K562 (cell line): ENCODE data around the gene PTCH2. TPM values are rescaled to one million over a fixed set of nuclear protein-coding genes. Genes with fewer than 3 reads are reported as not detected.
A peak's percentile ranks its signal among the peaks of the same experiment; 100 is the strongest.

Experiments
- CREB3L1 ChIP-seq: fragments of 450-650 bp; IDR thresholded peaks from 2 replicates; pipeline ENCODE4 v1.6.1; 2014; ENCODE audit warnings: low read depth, mild to moderate bottlenecking, moderate library complexity, borderline replicate concordance
- CREM ChIP-seq: IDR thresholded peaks from 2 replicates; pipeline ENCODE4 v1.6.1; 2014; ENCODE audit warnings: antibody characterized with exemption, low read depth
- MYNN ChIP-seq, 2 experiments: sonication (generic); formaldehyde crosslinking in 1 of 2; IDR thresholded peaks; 2 replicates each; pipeline versions ENCODE4 v1.5.0 to v1.6.1; 2016 to 2020; ENCODE audit warnings: antibody characterized with exemption in 1 of 2, missing genetic modification reagents in 1 of 2
- ZNF512 ChIP-seq: IDR thresholded peaks from 2 replicates; pipeline ENCODE4 v1.6.1; 2016; ENCODE audit warnings: missing genetic modification characterization, missing compliant biosample characterization
- polyA plus RNA-seq, 8 experiments: library from polyadenylated mRNA; depleted of rRNA in 4 of 8; stranded (reverse) in 5 of 8; unstranded in 3 of 8; fragments of >200 nt; fragmentation: Nextera tagmentation in 2 of 8; fragmentation: Illumina TruSeq in 1 of 8; extraction: Ambion mirVana in 2 of 8; extraction: Trizol in 1 of 8; gene quantifications; 2 replicates each; pipeline versions ENCODE4 v1.2.1 to v1.2.3, GENCODE V29; 2011 to 2014; ENCODE audit warnings: inconsistent platforms in 1 of 8, missing spikeins in 1 of 8
- total RNA-seq, 7 experiments: library from RNA; depleted of rRNA in 6 of 7; stranded (reverse); fragments of >200 nt in 6 of 7; fragmentation: Illumina TruSeq in 2 of 7; extraction: Trizol in 2 of 7; gene quantifications; 2 replicates each; pipeline versions ENCODE4 v1.2.1 to v1.2.3, GENCODE V29; 2011 to 2021; ENCODE audit warnings: low replicate concordance in 1 of 7

PTCH2 gene
- total and polyA plus RNA-seq, 9 of the 15 experiments (the other 6 are each of a cell fraction or from before 2014, with no cell fraction given), result 0.15 to 27.3 (median 0.48) TPM; not detected in 1

- no peak for TF ChIP-seq CREB3L1
- 0 out of 2 replicates have a peak, but pooled peaks have one; percentile 36 for TF ChIP-seq CREM
- no peak for TF ChIP-seq ZNF512 (tag)
- no peak for TF ChIP-seq MYNN (IDR thresholded peaks at IDR 0.05)
- TF ChIP-seq MYNN (CRISPR knock-in tag; IDR thresholded peaks at IDR 0.05), result no peak
- TF ChIP-seq, all 486 proteins: peak for 52
Measured at GRCh38 chr1:44808938-44809917, 33.8 kb downstream of the PTCH2 start (continued).
